Fibroblast of lung (primary cell): ENCODE measurements around the gene SLC25A5. TPM values are rescaled to one million over a fixed set of nuclear protein-coding genes. Genes with fewer than 3 reads are reported as not detected.
A peak's percentile ranks its signal among the peaks of the same experiment; 100 is the strongest.
"Not testable (repeated sequence)": the region's sequence is repeated elsewhere in the genome, so short reads cannot be mapped to it uniquely, and the experiment has no call there.

Experiments used
- DNase-seq, 2 donors: peaks; one replicate each; pipeline versions ENCODE4 v3.0.0 to v3.0.0-alpha.2; 2010; ENCODE audit warnings: low read depth in 2 of 2
- H2AFZ ChIP-seq: 2 replicates; pipeline ENCODE4 v1.5.1; 2012; ENCODE audit warnings: low read length, control low read depth, inconsistent platforms
- H3K27ac ChIP-seq: 2 replicates; pipeline ENCODE4 v1.5.1; 2011; ENCODE audit warnings: low read length, control low read depth; ENCODE audit not compliant: insufficient read depth
- H3K27me3 ChIP-seq: 2 replicates; pipeline ENCODE4 v1.5.1; 2011; ENCODE audit warnings: mild to moderate bottlenecking, low read length; ENCODE audit not compliant: control insufficient read depth, insufficient read depth
- H3K36me3 ChIP-seq: 2 replicates; pipeline ENCODE4 v1.5.1; 2011; ENCODE audit warnings: low read length; ENCODE audit not compliant: control insufficient read depth, insufficient read depth
- H3K4me1 ChIP-seq: 2 replicates; pipeline ENCODE4 v1.5.1; 2011; ENCODE audit warnings: low read length; ENCODE audit not compliant: control insufficient read depth, insufficient read depth; ENCODE audit errors: extremely low read depth
- H3K4me2 ChIP-seq: 2 replicates; pipeline ENCODE4 v1.5.1; 2011; ENCODE audit warnings: low read length, control low read depth; ENCODE audit not compliant: insufficient read depth; ENCODE audit errors: extremely low read depth
- H3K4me3 ChIP-seq, 4 experiments: fragments of 200-600 bp in 1 of 4; sonication (generic) in 1 of 4; replicated peaks in 1 of 4; 2 replicates each; pipeline ENCODE4 v1.5.1; 2011 to 2016; ENCODE audit warnings: low read length in 4 of 4, low read depth in 3 of 4, mild to moderate bottlenecking in 3 of 4, control low read depth in 2 of 4, inconsistent platforms in 1 of 4, mixed read lengths in 1 of 4; ENCODE audit not compliant: insufficient read depth in 1 of 4; ENCODE audit errors: control extremely low read depth in 1 of 4
- H3K79me2 ChIP-seq: 2 replicates; pipeline ENCODE4 v1.5.1; 2012; ENCODE audit warnings: mild to moderate bottlenecking, low read length, inconsistent platforms; ENCODE audit not compliant: control insufficient read depth, insufficient read depth
- H3K9ac ChIP-seq: 2 replicates; pipeline ENCODE4 v1.5.1; 2011; ENCODE audit warnings: mild to moderate bottlenecking, low read length, control low read depth; ENCODE audit not compliant: insufficient read depth
- H3K9me3 ChIP-seq: 2 replicates; pipeline ENCODE4 v1.5.1; 2012; ENCODE audit warnings: low read depth, low read length; ENCODE audit not compliant: control insufficient read depth, insufficient read depth
- H4K20me1 ChIP-seq: 2 replicates; pipeline ENCODE4 v1.5.1; 2011; ENCODE audit warnings: low read length; ENCODE audit not compliant: control insufficient read depth, insufficient read depth; ENCODE audit errors: extremely low read depth
- CTCF ChIP-seq, 2 donors: IDR thresholded peaks in 1 of 2; conservative IDR thresholded peaks in 1 of 2; 1 replicate in 1 of 2; 2 replicates in 1 of 2; pipeline ENCODE4 v1.5.1; 2011 to 2012; ENCODE audit warnings: low read length in 2 of 2, control low read depth in 1 of 2, inconsistent platforms in 1 of 2, low read depth in 1 of 2, mild to moderate bottlenecking in 1 of 2
- EZH2 ChIP-seq: IDR thresholded peaks from 2 replicates; pipeline ENCODE4 v1.5.1; 2012; ENCODE audit warnings: low read length, control low read depth, mild to moderate bottlenecking; ENCODE audit errors: missing control alignments
- polyA plus RNA-seq, 2 donors: library from polyadenylated mRNA; depleted of rRNA in 1 of 2; stranded (reverse) in 1 of 2; unstranded in 1 of 2; fragments of >200 nt; gene quantifications; 2 replicates each; pipeline ENCODE4 v1.2.1, GENCODE V29; 2011 to 2012; ENCODE audit warnings: missing spikeins in 1 of 2
- total RNA-seq: library from RNA; depleted of rRNA; stranded (reverse); fragments of >200 nt; gene quantifications from 2 replicates; pipeline ENCODE4 v1.2.1, GENCODE V29; 2014

SLC25A5 gene
- total and polyA plus RNA-seq, 2 donors (not counting 1 experiment from before 2014, with no cell fraction given), result 157 to 255 TPM

- no peaks in the 10 kb centered on the region for H3K27me3 ChIP-seq
- no peaks in the 10 kb centered on the region for H3K36me3 ChIP-seq
- no peaks in the 10 kb centered on the region for H3K79me2 ChIP-seq
- no peak overlapping the region for H3K9ac ChIP-seq
- TF ChIP-seq EZH2 (no peak), CTCF (conservative IDR thresholded peaks at IDR 0.05 in 1 of 2, IDR thresholded peaks at IDR 0.05 in 1 of 2; ENCODE audit: low read depth in 1 of 2, low read length in 2 of 2) (no peak)
- no peak for DNase-seq
- no peaks in the 10 kb centered on the region for H3K9me3 ChIP-seq
- no peak overlapping the region for H3K4me2 ChIP-seq
- H2AFZ ChIP-seq, result no peak overlapping the region
- peaks cover 11% of the 10 kb centered on the region for H3K4me1 ChIP-seq
- no peak overlapping the region for H3K4me3 ChIP-seq
- H3K27ac ChIP-seq, result no peak overlapping the region
- H4K20me1 ChIP-seq, result no peaks in the 10 kb centered on the region
Measured at GRCh38 chrX:119501511-119502148, 33.4 kb downstream of the SLC25A5 start.

GRCh38 chrX:119502727-119503483 lies 34.7 kb downstream of the SLC25A5 start:
- H2AFZ ChIP-seq, result no peak overlapping the region
- TF ChIP-seq EZH2 (no peak), CTCF (conservative IDR thresholded peaks at IDR 0.05 in 1 of 2, IDR thresholded peaks at IDR 0.05 in 1 of 2; ENCODE audit: low read depth in 1 of 2, low read length in 2 of 2) (no peak)
- peak overlapping the region; percentile 47 for H3K27ac ChIP-seq
- DNase-seq, result peak; percentile 12 to 60
- H3K36me3 ChIP-seq, result no peaks in the 10 kb centered on the region
- no peaks in the 10 kb centered on the region for H4K20me1 ChIP-seq
- no peak overlapping the region for H3K4me3 ChIP-seq
- no peak overlapping the region for H3K4me2 ChIP-seq
- H3K27me3 ChIP-seq, result no peaks in the 10 kb centered on the region
- no peaks in the 10 kb centered on the region for H3K9me3 ChIP-seq
- no peak overlapping the region for H3K9ac ChIP-seq
- H3K79me2 ChIP-seq, result no peaks in the 10 kb centered on the region
- peaks cover 11% of the 10 kb centered on the region for H3K4me1 ChIP-seq

GRCh38 chrX:119503484-119503861 lies 35.2 kb downstream of the SLC25A5 start:
- Histone ChIP-seq H3K9me3 (no peaks in the 10 kb centered on the region), H3K36me3 (no peaks in the 10 kb centered on the region), H3K4me2 (no peak overlapping the region), H3K27me3 (no peaks in the 10 kb centered on the region), H3K4me3 (no peak overlapping the region), H3K9ac (no peak overlapping the region), H3K79me2 (no peaks in the 10 kb centered on the region), H4K20me1 (no peaks in the 10 kb centered on the region), H2AFZ (no peak overlapping the region), H3K4me1 (peaks cover 11% of the 10 kb centered on the region), H3K27ac (peak overlapping the region; percentile 47)
- DNase-seq, result peak; percentile 73 to 89
- TF ChIP-seq CTCF (conservative IDR thresholded peaks at IDR 0.05 in 1 of 2, IDR thresholded peaks at IDR 0.05 in 1 of 2; ENCODE audit: low read depth in 1 of 2, low read length in 2 of 2) (no peak), EZH2 (no peak)

GRCh38 chrX:119505145-119505544 lies 36.9 kb downstream of the SLC25A5 start:
- not testable (repeated sequence) for H3K79me2 ChIP-seq, H3K4me3 ChIP-seq, H3K27ac ChIP-seq, H3K4me2 ChIP-seq, H3K36me3 ChIP-seq, H3K27me3 ChIP-seq, DNase-seq, H4K20me1 ChIP-seq, H2AFZ ChIP-seq, H3K9me3 ChIP-seq, H3K9ac ChIP-seq
- peaks cover 11% of the 10 kb centered on the region for H3K4me1 ChIP-seq
